HG03025 (cell line): ENCODE data around the gene SYNPO.

Experiments used
- ATAC-seq: cut with Tn5 transposase; IDR thresholded peaks from one replicate; pipeline ENCODE4 v1.9.1; 2021; ENCODE audit warnings: mild to moderate bottlenecking, moderate library complexity; ENCODE audit not compliant: unreplicated experiment, low FRiP score

SYNPO gene

GRCh38 chr5:150624334-150625163 is 15.9 kb upstream of the SYNPO start:
- no peak for ATAC-seq

GRCh38 chr5:150625164-150625535 is 15.3 kb upstream of the SYNPO start:
- ATAC-seq, result no peak

GRCh38 chr5:150625831-150626746 is 14.4 kb upstream of the SYNPO start:
- ATAC-seq, result no peak

GRCh38 chr5:150626853-150627276 is 13.6 kb upstream of the SYNPO start:
- ATAC-seq, result no peak

- no peak for ATAC-seq
Measured at GRCh38 chr5:150627731-150628545, 12.5 kb upstream of the SYNPO start.

GRCh38 chr5:150628936-150629485 is 11.4 kb upstream of the SYNPO start:
- ATAC-seq, result no peak

- no peak for ATAC-seq
Measured at GRCh38 chr5:150630016-150630415, 10.4 kb upstream of the SYNPO start.

GRCh38 chr5:150630461-150631325 is 9.8 kb upstream of the SYNPO start:
- no peak for ATAC-seq

- no peak for ATAC-seq
Measured at GRCh38 chr5:150631326-150631701, 9.1 kb upstream of the SYNPO start.

- ATAC-seq, result no peak
Measured at GRCh38 chr5:150632305-150633160, 7.9 kb upstream of the SYNPO start.

- ATAC-seq, result no peak
Measured at GRCh38 chr5:150633429-150633828, 7.0 kb upstream of the SYNPO start.

- no peak for ATAC-seq
Measured at GRCh38 chr5:150636391-150637244, 3.8 kb upstream of the SYNPO start.

- ATAC-seq, result no peak
Measured at GRCh38 chr5:150637245-150638052, 3.0 kb upstream of the SYNPO start.

- ATAC-seq, result no peak
Measured at GRCh38 chr5:150638053-150638444, 2.4 kb upstream of the SYNPO start.

- no peak for ATAC-seq
Measured at GRCh38 chr5:150638488-150639376, 1.7 kb upstream of the SYNPO start.

- no peak for ATAC-seq
Measured at GRCh38 chr5:150639377-150639692, 1.1 kb upstream of the SYNPO start.
